ENCODE data around the gene NOPCHAP1. TPM values are rescaled to one million over a fixed set of nuclear protein-coding genes. Genes with fewer than 3 reads are reported as not detected.

Gene NOPCHAP1
- total and polyA plus RNA-seq, 7 experiments from 2014 or later, result 10.5 to 18.0 (median 11.7) TPM

DNA sequence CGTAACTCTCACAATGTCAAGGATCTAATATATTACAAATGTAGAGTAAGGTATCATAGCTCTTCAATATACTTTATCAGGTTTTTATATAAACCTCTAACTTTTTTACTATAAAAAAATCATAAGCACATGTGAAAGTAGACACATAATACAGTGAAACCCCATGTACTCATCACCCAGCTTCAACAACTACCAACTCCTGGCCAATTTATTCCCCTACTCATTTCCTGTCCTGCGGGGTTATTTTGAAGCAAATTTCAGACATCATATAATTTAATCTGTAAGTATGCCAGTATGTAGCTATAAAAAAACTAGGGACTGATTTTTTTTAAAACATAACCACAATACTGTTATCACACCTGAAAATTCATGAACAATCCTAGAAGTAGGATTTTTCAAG lies 47.7 kb downstream of the NOPCHAP1 start:
- ChIA-PET POLR2A (no interaction called here), CTCF (no interaction called here)
- intact Hi-C loops (cut with micrococcal nuclease), result loop anchor here in 1 of 2 donors (5.0 kb wide), 1 partner anchor 47 kb away; the partner anchor contains the start of gene NOPCHAP1
- no peak for ATAC-seq
- no peak overlapping the region for H3K4me3 ChIP-seq (ENCODE audit: low read length)
- H3K27me3 Mint-ChIP-seq, result no peaks in the 10 kb centered on the region
- no peaks in the 10 kb centered on the region for H3K9me3 Mint-ChIP-seq
- H3K36me3 Mint-ChIP-seq, result peaks cover 0 to 8% (median 0%) of the 10 kb centered on the region in 5 donors
- no peak overlapping the region for H3K27ac ChIP-seq (ENCODE audit: low read depth, low read length)
- H3K27ac Mint-ChIP-seq, result peak overlapping the region in 2 of 9 donors; percentile 4 to 41
- H3K4me1 Mint-ChIP-seq, result peaks cover 10 to 41% (median 25%) of the 10 kb centered on the region in 7 donors
- no peak overlapping the region for H3K4me3 Mint-ChIP-seq
- no peaks in the 10 kb centered on the region for H3K9me3 ChIP-seq (ENCODE audit: control insufficient read depth in 2 of 3, low read length in 3 of 3)
- peaks cover 11 to 15% of the 10 kb centered on the region in 2 donors for H3K4me1 ChIP-seq (ENCODE audit: control insufficient read depth in 2 of 2, insufficient read depth in 2 of 2, low read length in 2 of 2)
- no peaks in the 10 kb centered on the region for H3K36me3 ChIP-seq (ENCODE audit: control insufficient read depth in 2 of 3, insufficient read depth in 3 of 3, low read length in 3 of 3)
- DNase-seq, result no peak
- no peaks in the 10 kb centered on the region for H3K27me3 ChIP-seq (ENCODE audit: control insufficient read depth in 2 of 2, insufficient read depth in 2 of 2, low read length in 2 of 2)

Other genes with a start within 250 kb of the NOPCHAP1 start
- gene SLC41A2, start 28.0 kb upstream of the NOPCHAP1 start, total RNA-seq, result 10 to 100 TPM in 1 of 5 experiments, 1 to 10 TPM in 4; 2.0 to 12.7 (median 2.6) TPM
- gene SLC41A2, start 28.0 kb upstream of the NOPCHAP1 start, polyA plus RNA-seq, result under 1 TPM; 0.08 to 0.12 TPM
- under 1 TPM in 4 of 5 experiments, not detected in 1; 0.24 to 0.42 (median 0.34) TPM for gene ALDH1L2, start 98.1 kb downstream of the NOPCHAP1 start, total RNA-seq
- gene ALDH1L2, start 98.1 kb downstream of the NOPCHAP1 start, polyA plus RNA-seq, result not detected
- 10 to 100 TPM; 43.2 to 76.8 (median 53.0) TPM for gene WASHC4, start 121.4 kb downstream of the NOPCHAP1 start, total RNA-seq
- 10 to 100 TPM; 31.0 to 36.4 TPM for gene WASHC4, start 121.4 kb downstream of the NOPCHAP1 start, polyA plus RNA-seq
- 10 to 100 TPM; 31.6 to 74.5 (median 58.3) TPM for gene APPL2, start 249.9 kb downstream of the NOPCHAP1 start, total RNA-seq
- gene APPL2, start 249.9 kb downstream of the NOPCHAP1 start, polyA plus RNA-seq, result 10 to 100 TPM; 10.1 to 27.1 TPM